HG03520 (cell line): ENCODE measurements around the gene MGST3.
"Not testable (repeated sequence)": the region's sequence is repeated elsewhere in the genome, so short reads cannot be mapped to it uniquely, and the experiment has no call there.

Source experiments
- ATAC-seq: cut with Tn5 transposase; IDR thresholded peaks from one replicate; pipeline ENCODE4 v1.9.1; 2021; ENCODE audit warnings: mild to moderate bottlenecking, moderate library complexity; ENCODE audit not compliant: unreplicated experiment

Gene MGST3

DNA sequence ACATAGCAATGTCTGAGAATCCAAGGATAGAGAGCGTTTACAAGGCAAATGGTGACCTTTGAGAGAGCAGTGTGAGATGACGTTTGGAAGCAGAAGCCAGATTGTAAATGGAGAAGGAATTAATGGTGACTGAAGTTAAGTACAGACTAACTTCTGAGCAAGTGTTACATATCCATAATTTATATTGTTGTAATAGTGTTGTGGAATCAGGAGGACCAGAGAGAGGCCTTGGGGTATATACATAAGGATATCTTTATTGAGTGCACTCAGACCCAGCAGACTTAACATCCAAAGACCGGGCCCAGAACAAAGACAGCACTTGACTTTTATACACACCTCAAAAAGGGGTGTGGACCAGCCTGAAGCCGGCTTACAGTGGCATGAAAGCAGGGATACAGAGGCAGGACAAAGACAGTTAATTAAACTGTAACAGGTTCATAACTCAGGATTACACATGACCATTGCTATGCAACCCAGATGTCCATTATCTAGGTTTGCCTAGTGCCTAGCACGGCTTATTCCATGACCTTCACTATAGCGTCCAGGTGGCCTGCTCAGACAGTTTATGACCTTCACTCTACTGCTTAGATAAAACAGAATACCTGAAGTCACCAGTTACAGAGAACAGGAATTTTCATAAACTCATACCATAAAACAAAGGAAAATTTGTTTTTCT is 2.7 kb upstream of the MGST3 start:
- ATAC-seq, result no peak

GRCh38 chr1:165629151-165629550 is 1.9 kb upstream of the MGST3 start:
- ATAC-seq, result no peak

DNA sequence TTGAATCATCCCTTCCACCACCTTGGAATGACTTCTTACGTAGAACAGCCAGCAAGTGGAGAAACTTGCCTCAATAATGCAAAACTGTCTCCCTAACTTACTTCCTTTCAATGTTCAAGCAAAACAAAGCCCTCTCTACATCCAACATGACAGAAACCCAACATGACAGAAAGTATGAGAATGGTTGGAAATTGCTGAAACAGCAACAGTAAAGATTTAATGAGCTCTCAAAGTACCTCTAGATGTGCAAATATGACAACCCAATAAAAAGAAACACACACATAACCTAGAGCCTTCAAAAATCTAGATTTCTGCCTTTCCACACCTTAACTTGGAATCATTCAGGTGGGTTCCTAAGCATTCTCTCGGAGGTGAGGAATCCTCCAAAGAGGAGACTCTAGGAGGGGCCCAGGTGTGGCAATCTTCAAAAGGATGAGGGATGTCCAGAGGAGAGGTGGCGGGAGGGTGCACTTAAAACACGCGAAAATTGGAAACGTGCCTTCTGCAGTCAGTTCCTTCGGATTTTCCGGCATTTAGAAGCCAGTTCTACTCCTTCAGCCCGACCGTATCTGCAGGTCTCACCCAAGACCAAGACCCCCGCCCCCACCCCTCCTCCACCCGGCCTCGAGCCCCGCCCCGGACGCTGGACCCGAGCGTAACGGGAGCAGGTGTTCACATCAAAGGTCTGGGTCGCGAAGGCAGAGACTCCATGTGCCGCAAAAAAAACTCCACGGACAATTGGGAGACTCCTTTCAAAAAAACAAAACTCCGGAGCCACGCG is 996 bp upstream of the MGST3 start:
- no peak for ATAC-seq

DNA sequence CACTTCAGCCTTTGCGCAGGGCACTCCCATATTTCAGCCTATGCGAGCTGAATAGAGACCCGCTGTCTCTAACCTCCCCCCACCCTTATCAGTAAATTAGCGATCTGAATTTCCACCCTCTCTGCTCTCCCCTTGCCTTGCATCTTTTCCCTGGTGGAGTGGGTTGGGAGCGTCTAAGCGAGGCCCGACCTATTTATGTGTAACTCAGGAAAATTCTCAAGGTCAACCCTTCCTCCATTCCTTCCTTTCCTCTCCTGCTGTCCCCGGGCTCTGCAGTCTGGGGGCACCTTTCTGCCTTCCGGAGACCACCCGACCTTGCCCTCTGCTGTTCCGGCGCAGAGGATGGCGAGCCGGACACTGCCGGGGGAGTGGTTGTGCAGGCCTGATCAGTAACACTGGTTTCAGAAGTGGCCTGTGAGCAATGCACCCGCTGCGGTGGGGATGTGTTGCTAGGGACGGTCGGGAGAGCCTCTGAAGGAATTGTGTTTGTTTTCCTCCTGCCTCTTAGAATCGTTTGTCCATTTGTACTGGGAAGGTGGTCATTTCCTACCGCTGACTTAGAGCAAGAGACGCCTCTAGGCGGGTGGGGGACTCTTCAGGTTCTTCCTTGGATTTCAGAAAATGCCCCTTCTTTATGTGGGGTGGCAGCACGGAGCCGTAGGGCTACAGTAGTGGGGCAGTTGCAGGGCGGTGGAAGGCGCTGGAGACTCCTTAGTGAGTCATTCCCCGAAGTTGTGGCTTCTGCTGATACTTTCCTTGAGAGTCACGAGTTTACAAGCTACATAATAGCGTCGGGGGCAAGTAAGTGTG is 513 bp downstream of the MGST3 start:
- ATAC-seq, result peak; percentile 20

- no peak for ATAC-seq
Observed at GRCh38 chr1:165632152-165632469, 1.1 kb downstream of the MGST3 start.

- ATAC-seq, result no peak
Observed at GRCh38 chr1:165632491-165632890, 1.5 kb downstream of the MGST3 start.

DNA sequence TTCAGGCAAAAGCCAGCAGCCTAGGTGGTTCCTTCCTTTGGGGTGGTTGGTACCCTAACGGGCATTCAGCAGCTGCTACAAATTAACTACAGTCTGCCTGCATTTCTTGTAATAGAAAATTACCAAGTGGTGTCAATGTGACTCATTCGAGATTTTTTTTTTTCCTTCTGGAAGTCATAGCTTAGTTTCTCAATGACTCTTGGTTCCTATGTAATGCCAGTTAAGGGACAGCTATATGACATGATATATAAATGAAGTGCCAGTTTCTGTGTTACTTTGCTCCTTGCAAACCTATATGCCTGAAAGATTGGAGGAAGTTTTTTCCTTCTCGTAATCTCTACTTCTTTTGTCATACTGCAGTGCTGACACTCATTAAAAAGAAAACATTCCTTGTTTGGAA is 2.6 kb downstream of the MGST3 start:
- no peak for ATAC-seq

- ATAC-seq, result no peak
Observed at GRCh38 chr1:165634154-165634921, 3.3 kb downstream of the MGST3 start.

- ATAC-seq, result no peak
Observed at GRCh38 chr1:165635329-165635728, 4.3 kb downstream of the MGST3 start.

DNA sequence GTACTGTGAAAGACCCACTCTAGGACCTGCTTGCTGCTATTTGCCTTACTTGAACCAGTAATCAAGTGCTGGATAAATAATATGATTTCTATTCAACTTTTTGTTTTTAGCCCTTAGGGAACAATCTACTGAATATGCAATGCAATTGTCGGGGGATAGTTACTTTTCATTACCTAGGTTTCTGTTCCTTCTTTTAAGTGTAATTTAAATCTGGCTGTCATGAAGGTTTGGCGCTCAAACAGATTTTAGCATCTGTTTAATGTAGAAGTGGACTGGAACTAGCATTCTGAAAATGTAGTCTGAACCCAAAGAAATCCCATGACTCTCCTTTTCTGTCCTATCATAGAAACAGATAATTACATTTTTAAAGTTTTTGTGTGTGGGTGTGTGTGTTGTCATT is 4.8 kb downstream of the MGST3 start:
- ATAC-seq, result no peak

DNA sequence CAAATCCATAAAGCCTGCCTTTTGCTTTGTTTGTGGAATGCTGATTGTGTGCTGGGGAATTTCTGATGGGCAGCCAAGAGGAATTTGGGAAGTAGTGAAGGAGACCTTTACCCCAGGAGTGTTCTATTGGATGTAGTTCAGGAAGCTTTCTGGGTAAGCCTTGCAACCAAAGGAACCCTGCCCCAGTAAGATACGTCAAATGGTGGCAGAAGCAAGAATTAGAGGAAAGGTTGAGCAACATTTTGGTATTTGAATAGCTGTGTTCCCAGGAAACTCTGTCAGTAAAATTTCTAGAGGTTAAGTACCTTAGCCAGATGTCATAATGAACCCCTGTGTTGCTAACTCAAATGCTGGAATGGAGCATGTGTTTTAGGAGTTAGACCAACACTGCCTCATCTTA is 6.4 kb downstream of the MGST3 start:
- no peak for ATAC-seq

GRCh38 chr1:165638211-165638610 is 7.2 kb downstream of the MGST3 start:
- ATAC-seq, result not testable (repeated sequence)

DNA sequence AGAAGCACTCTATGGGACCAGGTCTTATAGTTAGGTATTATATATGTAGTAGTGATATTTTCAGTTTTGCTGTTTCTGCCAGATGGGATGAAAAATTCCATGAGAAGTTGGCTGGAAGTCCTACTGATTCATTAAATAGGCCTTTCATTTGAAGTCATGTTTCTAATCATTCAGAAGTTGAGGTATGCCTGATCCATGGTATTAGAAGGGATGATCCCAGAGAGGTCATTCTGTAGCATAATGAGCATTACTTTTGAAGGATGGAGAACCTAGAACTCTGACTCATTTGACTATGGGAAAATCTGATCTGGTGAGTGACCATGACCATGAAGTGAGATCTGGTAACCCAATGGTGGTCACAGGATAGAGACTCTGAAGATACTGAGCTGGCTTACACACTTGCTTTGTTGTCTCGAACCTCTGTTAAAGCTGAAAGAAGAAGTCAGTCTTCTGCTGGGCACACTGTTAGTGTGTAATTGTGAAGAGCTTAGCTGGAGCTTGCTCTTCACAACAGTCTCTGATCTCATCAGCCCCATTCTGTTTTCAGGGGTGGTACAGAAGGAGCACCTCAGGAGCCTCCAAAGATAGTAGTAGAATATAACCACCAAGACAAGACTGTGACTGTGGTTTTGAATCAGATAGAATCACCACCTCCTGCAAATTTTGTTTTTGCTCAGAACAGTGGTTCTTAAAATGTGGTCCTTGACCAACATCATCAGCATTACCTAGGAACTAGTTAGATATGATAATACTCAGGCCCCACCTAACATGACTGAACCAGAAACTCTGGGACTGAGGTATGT is 9.0 kb downstream of the MGST3 start:
- ATAC-seq, result no peak

DNA sequence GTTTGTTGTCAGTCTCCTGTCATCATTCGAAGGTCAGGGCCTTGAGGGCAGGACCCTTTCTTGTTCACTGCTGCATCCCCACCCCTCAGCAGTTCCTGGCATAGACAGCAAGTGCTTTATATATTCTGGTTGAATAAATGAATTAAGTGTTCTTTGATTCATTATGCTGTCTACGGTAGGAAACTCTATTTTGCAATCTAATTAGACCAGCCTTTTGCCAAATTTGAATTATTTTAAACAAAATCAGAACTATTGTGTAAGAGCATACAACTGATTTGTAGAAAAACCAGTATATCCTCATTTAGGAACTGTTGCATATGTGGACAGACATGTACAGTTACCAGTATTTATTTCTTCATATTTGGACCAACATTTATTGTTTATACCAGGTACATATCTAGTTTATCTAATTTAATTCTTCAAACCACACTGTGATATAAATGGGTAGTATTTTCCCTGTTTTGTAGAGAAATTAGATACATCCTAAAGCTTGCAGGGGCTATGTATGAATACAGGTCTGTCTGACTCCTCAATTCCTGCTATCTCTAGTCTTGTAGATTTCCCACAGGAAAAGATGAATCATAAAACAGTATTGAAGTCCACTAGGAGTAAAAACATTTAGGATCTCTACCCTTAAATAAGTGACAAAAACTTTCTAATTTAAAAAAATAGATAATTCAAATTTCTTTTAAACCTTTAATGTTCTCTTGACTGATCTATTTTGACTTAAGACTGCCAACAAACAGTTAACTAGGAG is 10.4 kb downstream of the MGST3 start:
- ATAC-seq, result no peak

DNA sequence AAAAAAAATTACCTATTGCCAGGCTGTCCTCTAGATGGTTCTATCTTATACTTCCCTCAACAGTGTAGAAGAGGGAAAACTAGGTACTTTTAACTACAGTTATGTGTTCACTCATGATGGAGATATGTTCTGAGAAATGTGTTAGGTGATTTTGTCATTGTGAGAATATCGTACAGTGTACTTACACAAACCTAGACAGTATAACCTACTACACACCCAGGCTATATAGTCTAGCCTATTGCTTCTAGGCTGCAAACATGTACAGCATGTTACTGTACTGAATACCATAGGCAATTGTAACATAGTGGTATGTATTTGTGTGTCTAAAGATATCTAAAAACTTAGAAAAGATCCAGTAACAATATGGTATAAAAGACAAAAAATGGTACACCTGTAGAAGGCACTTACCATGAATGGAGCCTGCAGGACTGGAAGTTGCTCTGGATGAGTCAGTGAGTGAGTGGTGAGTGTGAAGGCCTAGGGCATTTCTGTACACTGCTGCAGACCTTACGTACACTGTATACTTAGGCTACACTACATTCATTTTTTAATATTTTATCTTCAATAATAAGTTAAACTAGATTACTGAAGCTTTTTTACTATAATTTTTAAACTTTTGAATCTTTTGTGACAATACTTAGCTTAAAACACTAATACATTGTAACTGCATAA is 13.2 kb downstream of the MGST3 start:
- ATAC-seq, result no peak

DNA sequence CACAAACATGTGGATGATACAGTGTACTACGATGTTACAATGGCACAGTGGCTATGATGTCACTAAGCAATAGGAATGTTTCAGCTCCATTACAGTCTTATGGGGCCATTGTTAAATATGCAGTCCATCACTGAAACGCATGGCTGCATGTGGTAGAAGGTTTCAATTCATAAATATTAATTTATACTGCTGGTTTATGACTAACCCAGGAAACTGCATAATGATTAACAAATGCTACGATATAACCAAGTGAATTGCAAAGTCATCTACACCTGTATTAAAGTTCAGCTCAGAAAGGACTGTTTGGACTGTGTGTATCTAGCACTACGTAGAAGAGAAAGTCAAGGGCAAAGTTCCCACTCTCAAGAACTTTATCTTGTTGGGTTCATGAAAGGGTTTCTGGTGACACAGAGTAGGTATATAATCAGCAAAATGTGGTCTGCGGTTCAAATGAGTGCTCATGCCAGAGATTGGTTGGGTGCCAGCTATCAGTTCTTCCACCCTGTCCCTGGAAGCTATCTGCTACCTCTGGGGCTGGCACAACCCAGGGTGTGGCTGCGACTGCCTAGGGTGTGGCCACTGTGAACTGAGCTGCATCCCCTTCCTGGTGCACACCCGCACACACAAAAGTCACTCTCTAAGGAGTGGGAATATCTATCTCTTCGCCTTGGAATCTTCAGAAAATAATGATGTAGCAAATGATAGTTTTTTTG is 14.8 kb downstream of the MGST3 start:
- ATAC-seq, result no peak

DNA sequence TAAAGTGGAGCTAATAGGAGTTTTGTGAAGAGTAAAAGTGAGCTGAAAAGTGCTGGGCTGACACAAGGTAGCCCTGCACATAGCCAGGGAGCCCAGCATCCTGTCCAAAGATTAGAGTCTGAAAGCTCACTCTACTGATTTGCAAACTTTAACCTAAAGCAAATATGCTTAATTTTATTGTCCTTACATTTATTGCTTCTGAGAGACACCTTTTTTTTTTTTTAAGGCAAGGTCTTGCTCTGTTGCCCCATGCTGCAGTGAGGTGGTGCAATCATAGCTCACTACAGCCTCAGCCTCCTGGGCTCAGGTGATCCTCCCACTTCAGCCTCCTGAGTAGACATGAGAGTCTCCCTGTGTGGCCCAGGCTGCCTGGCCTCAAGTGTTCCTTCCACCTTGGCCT is 16.5 kb downstream of the MGST3 start:
- ATAC-seq, result no peak

- no peak for ATAC-seq
Observed at GRCh38 chr1:165647970-165648369, 16.9 kb downstream of the MGST3 start.
